ENCODE results near the gene TOP3A. TPM values are rescaled to one million over a fixed set of nuclear protein-coding genes. Genes with fewer than 3 reads are reported as not detected.

The TOP3A gene
- total and polyA plus RNA-seq, 2 of the 13 experiments (the other 11 are each of a cell fraction or from before 2014, with no cell fraction given) = 16.9 to 36.8 TPM

- TF ChIP-seq SRSF1 (optimal IDR thresholded peaks at IDR 0.05; ENCODE audit: low read depth, low read length) = no peak
- no peak for TF ChIP-seq ZNF510 (CRISPR knock-in tag; IDR thresholded peaks at IDR 0.05; ENCODE audit: low read depth)
- no peak for TF ChIP-seq KMT2B (CRISPR knock-in tag; IDR thresholded peaks at IDR 0.05)
Observed at GRCh38 chr17:18280249-18280648, 34.5 kb downstream of the TOP3A start (continued).

GRCh38 chr17:18278867-18279266 lies 35.9 kb downstream of the TOP3A start:
- no peak for TF ChIP-seq ZNF530 (CRISPR knock-in tag; IDR thresholded peaks at IDR 0.05; ENCODE audit: low read depth)
- TF ChIP-seq EED (CRISPR knock-in tag; IDR thresholded peaks at IDR 0.05) = no peak
- no peak for TF ChIP-seq REXO4 (CRISPR knock-in tag; IDR thresholded peaks at IDR 0.05; ENCODE audit: borderline replicate concordance)
- no peak for TF ChIP-seq ZBTB49 (CRISPR knock-in tag; IDR thresholded peaks at IDR 0.05; ENCODE audit: borderline replicate concordance)
- TF ChIP-seq ZNF576 (CRISPR knock-in tag; IDR thresholded peaks at IDR 0.05) = no peak
- TF ChIP-seq ZSCAN21 (CRISPR knock-in tag; IDR thresholded peaks at IDR 0.05; ENCODE audit: borderline replicate concordance) = no peak
- no peak for TF ChIP-seq ARHGAP35 (CRISPR knock-in tag; IDR thresholded peaks at IDR 0.05; ENCODE audit: borderline replicate concordance)
- no peak for TF ChIP-seq ZNF335 (CRISPR knock-in tag; IDR thresholded peaks at IDR 0.05)
- no peak for TF ChIP-seq ZNF512 (CRISPR knock-in tag; IDR thresholded peaks at IDR 0.05)
- TF ChIP-seq ZFYVE20 (CRISPR knock-in tag; IDR thresholded peaks at IDR 0.05; ENCODE audit: borderline replicate concordance, low read depth) = no peak
- no peak for TF ChIP-seq ZNF816 (CRISPR knock-in tag; IDR thresholded peaks at IDR 0.05; ENCODE audit: borderline replicate concordance)
- TF ChIP-seq NCOR1 (IDR thresholded peaks at IDR 0.05; ENCODE audit: borderline replicate concordance, low read length) = no peak
- no peak for TF ChIP-seq ZNF691 (CRISPR knock-in tag; IDR thresholded peaks at IDR 0.05; ENCODE audit: borderline replicate concordance, low read depth)
- TF ChIP-seq SMYD3 (CRISPR knock-in tag; IDR thresholded peaks at IDR 0.05) = no peak
- TF ChIP-seq NR2F6 (IDR thresholded peaks at IDR 0.05) = no peak
- TF ChIP-seq NR2F6 (CRISPR knock-in tag; IDR thresholded peaks at IDR 0.05) = no peak
- Histone ChIP-seq H3K27me3 (ENCODE audit: control insufficient read depth in 1 of 2, insufficient read depth in 2 of 2, low read length in 2 of 2) (no peaks in the 10 kb centered on the region), H3K4me2 (ENCODE audit: low read depth, low read length) (no peak overlapping the region), H3K9ac (ENCODE audit: insufficient read depth, low read depth, low read length) (no peak overlapping the region), H3K36me3 (replicated peaks in 1 of 2; ENCODE audit: control insufficient read depth in 1 of 2, insufficient read depth in 2 of 2, low read length in 2 of 2) (peaks cover 39 to 73% of the 10 kb centered on the region in 2 experiments), H4K20me1 (ENCODE audit: insufficient read depth, low read length) (no peaks in the 10 kb centered on the region), H3K27ac (ENCODE audit: extremely low read length, insufficient read depth, low read length) (no peak overlapping the region), H3K4me1 (ENCODE audit: insufficient read depth, low read length) (no peaks in the 10 kb centered on the region), H3K4me3 (replicated peaks in 1 of 3; ENCODE audit: insufficient read depth in 1 of 3, low read depth in 2 of 3, low read length in 3 of 3) (no peak overlapping the region), H3K9me3 (ENCODE audit: low read length) (no peaks in the 10 kb centered on the region), H3K79me2 (ENCODE audit: insufficient read depth, low read length) (no peaks in the 10 kb centered on the region), H2AFZ (ENCODE audit: low read length) (no peak overlapping the region)
- no TSS peak for BruUV-seq (replicated peaks)
- 95% methylated on average over 3 of the region's 3 CpGs for WGBS (ENCODE audit: low lambda C conversion rate)
- no peak for ATAC-seq
- no peak for DNase-seq (ENCODE audit: low spot score)
- no peak for FAIRE-seq
- intact Hi-C loops (cut with micrococcal nuclease; ENCODE audit: unreplicated experiment) (no loop called here), in situ Hi-C loops (cut with HindIII; ENCODE audit: extremely low pct_ligation_motif_present, low pct_unique_long_range_greater_than_20kb) (no loop called here)
- ChIA-PET CTCF (ENCODE audit: low intra/inter-chr PET ratio, low total read pairs) (no interaction called here), POLR2A (no interaction called here)

Measured in HepG2 (cell line).